SK-N-SH treated with all-trans-retinoic acid at 6 μM for 48 hours (cell line): Measurements from ENCODE around the gene SOX3.

Experiments
- ATAC-seq: fragments of 200-7000 bp; cut with Tn5 transposase; 3 replicates; pipeline ENCODE4 v1.9.1; 2020; ENCODE audit warnings: mild to moderate bottlenecking, moderate library complexity
- ARNTL ChIP-seq: fragments of 450-650 bp; formaldehyde crosslinking; IDR thresholded peaks from 2 replicates; pipeline ENCODE4 v1.5.0; 2020; ENCODE audit warnings: low read depth, mild to moderate bottlenecking, moderate library complexity, borderline replicate concordance
- BACH2 ChIP-seq: fragments of 250-450 bp; sonication (Bioruptor Pico); IDR thresholded peaks from 2 replicates; pipeline ENCODE4 v1.9.0; 2021; ENCODE audit warnings: mild to moderate bottlenecking, borderline replicate concordance
- CSDC2 ChIP-seq: fragments of 250-450 bp; sonication (Bioruptor Pico); IDR thresholded peaks from 2 replicates; pipeline ENCODE4 v1.5.0; 2020; ENCODE audit warnings: mild to moderate bottlenecking, moderate library complexity
- ESRRG ChIP-seq: fragments of 250-450 bp; sonication (Bioruptor Pico); IDR thresholded peaks from 2 replicates; pipeline ENCODE4 v1.6.1; 2021; ENCODE audit warnings: mild to moderate bottlenecking
- GLIS3 ChIP-seq: fragments of 250-450 bp; sonication (Bioruptor Pico); IDR thresholded peaks from 2 replicates; pipeline ENCODE4 v1.5.0; 2020; ENCODE audit warnings: mild to moderate bottlenecking, moderate library complexity
- ISL1 ChIP-seq: fragments of 250-450 bp; sonication (Bioruptor Pico); IDR thresholded peaks from 2 replicates; pipeline ENCODE4 v2.1.2; 2022; ENCODE audit warnings: mild to moderate bottlenecking, moderate library complexity
- OSR1 ChIP-seq: fragments of 250-450 bp; sonication (Bioruptor Pico); IDR thresholded peaks from 2 replicates; pipeline ENCODE4 v1.8.0; 2022; ENCODE audit warnings: moderate library complexity, mild to moderate bottlenecking, inconsistent platforms
- PPARA ChIP-seq: fragments of 250-450 bp; sonication (Bioruptor Pico); IDR thresholded peaks from 2 replicates; pipeline ENCODE4 v1.5.0; 2020; ENCODE audit warnings: mild to moderate bottlenecking, borderline replicate concordance
- RARB ChIP-seq: fragments of 250-450 bp; sonication (Bioruptor Pico); IDR thresholded peaks from 2 replicates; pipeline ENCODE4 v1.8.0; 2021; ENCODE audit warnings: mild to moderate bottlenecking, moderate library complexity
- SNAI2 ChIP-seq: fragments of 250-450 bp; sonication (Bioruptor Pico); IDR thresholded peaks from 2 replicates; pipeline ENCODE4 v1.5.0; 2020; ENCODE audit warnings: mild to moderate bottlenecking, moderate library complexity
- TCF4 ChIP-seq: fragments of 250-450 bp; sonication (Bioruptor Pico); IDR thresholded peaks from 2 replicates; pipeline ENCODE4 v1.8.0; 2021; ENCODE audit warnings: mild to moderate bottlenecking, moderate library complexity, borderline replicate concordance
- TOX ChIP-seq: fragments of 250-450 bp; sonication (Bioruptor Pico); IDR thresholded peaks from 2 replicates; pipeline ENCODE4 v1.8.0; 2021; ENCODE audit warnings: mild to moderate bottlenecking, moderate library complexity, borderline replicate concordance
- ZC3H10 ChIP-seq: fragments of 250-450 bp; sonication (Bioruptor Pico); IDR thresholded peaks from 2 replicates; pipeline ENCODE4 v1.5.1; 2021; ENCODE audit warnings: mild to moderate bottlenecking, moderate library complexity
- ZFP3 ChIP-seq: fragments of 250-450 bp; sonication (Bioruptor Pico); IDR thresholded peaks from 2 replicates; pipeline ENCODE4 v1.5.0; 2020; ENCODE audit warnings: mild to moderate bottlenecking, moderate library complexity
- ZFP30 ChIP-seq: fragments of 450-650 bp; formaldehyde crosslinking; IDR thresholded peaks from 2 replicates; pipeline ENCODE4 v1.5.0; 2022; ENCODE audit warnings: mild to moderate bottlenecking, moderate library complexity
- ZNF565 ChIP-seq: fragments of 450-650 bp; formaldehyde crosslinking; conservative IDR thresholded peaks from 2 replicates; pipeline ENCODE4 v1.5.0; 2020; ENCODE audit warnings: low read depth, mild to moderate bottlenecking, moderate library complexity
- ZNF8 ChIP-seq: fragments of 450-650 bp; formaldehyde crosslinking; IDR thresholded peaks from 2 replicates; pipeline ENCODE4 v1.5.0; 2020; ENCODE audit warnings: mild to moderate bottlenecking, moderate library complexity
- TF ChIP-seq, protein P1 (sequence below): fragments of 250-450 bp; sonication (Bioruptor Pico); IDR thresholded peaks from 2 replicates; pipeline ENCODE4 v1.8.0; 2020; ENCODE audit warnings: mild to moderate bottlenecking, moderate library complexity, borderline replicate concordance
- TF ChIP-seq, protein P2 (sequence below): fragments of 250-450 bp; sonication (Bioruptor Pico); IDR thresholded peaks from 2 replicates; pipeline ENCODE4 v1.8.0; 2021; ENCODE audit warnings: low read depth, mild to moderate bottlenecking, moderate library complexity, borderline replicate concordance
- TF ChIP-seq, protein P3 (sequence below): fragments of 250-450 bp; sonication (Bioruptor Pico); IDR thresholded peaks from 2 replicates; pipeline ENCODE4 v1.5.1; 2020; ENCODE audit warnings: low read depth, mild to moderate bottlenecking, moderate library complexity
- TF ChIP-seq, protein P4 (sequence below): fragments of 250-450 bp; sonication (Bioruptor Pico); IDR thresholded peaks from 2 replicates; pipeline ENCODE4 v1.5.0; 2020; ENCODE audit warnings: mild to moderate bottlenecking, moderate library complexity
- TF ChIP-seq, protein P5 (sequence below): fragments of 250-450 bp; sonication (Bioruptor Pico); IDR thresholded peaks from 2 replicates; pipeline ENCODE4 v1.5.1; 2021; ENCODE audit warnings: mild to moderate bottlenecking, moderate library complexity

The SOX3 gene

DNA sequence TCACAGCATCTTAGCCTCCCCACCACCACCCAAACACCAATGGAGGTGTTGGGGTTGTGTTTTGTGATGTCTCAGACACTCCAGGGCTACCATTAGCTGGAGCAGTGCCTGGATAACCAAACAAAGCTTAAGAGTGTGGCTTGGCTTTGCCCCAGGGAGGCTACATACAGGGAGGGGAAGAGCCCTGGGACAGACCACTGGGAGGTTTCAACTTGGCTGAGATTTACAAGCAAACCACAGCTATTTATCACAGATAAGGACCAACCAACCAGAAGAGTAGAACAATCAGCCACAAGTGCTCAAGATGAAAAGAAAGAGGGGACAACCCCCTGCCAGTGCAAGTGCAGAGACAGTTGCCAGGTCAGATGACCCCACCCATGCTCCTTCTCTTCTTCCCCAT lies 24.1 kb downstream of the SOX3 start:
- no peak for ATAC-seq
- TF ChIP-seq OSR1 (no peak), ZFP30 (CRISPR knock-in tag) (no peak), PPARA (CRISPR knock-in tag) (no peak), BACH2 (CRISPR knock-in tag) (no peak), ARNTL (CRISPR knock-in tag) (no peak), ZNF8 (CRISPR knock-in tag) (no peak)
- TF ChIP-seq, protein P1, sequence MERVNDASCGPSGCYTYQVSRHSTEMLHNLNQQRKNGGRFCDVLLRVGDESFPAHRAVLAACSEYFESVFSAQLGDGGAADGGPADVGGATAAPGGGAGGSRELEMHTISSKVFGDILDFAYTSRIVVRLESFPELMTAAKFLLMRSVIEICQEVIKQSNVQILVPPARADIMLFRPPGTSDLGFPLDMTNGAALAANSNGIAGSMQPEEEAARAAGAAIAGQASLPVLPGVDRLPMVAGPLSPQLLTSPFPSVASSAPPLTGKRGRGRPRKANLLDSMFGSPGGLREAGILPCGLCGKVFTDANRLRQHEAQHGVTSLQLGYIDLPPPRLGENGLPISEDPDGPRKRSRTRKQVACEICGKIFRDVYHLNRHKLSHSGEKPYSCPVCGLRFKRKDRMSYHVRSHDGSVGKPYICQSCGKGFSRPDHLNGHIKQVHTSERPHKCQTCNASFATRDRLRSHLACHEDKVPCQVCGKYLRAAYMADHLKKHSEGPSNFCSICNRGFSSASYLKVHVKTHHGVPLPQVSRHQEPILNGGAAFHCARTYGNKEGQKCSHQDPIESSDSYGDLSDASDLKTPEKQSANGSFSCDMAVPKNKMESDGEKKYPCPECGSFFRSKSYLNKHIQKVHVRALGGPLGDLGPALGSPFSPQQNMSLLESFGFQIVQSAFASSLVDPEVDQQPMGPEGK = no peak

DNA sequence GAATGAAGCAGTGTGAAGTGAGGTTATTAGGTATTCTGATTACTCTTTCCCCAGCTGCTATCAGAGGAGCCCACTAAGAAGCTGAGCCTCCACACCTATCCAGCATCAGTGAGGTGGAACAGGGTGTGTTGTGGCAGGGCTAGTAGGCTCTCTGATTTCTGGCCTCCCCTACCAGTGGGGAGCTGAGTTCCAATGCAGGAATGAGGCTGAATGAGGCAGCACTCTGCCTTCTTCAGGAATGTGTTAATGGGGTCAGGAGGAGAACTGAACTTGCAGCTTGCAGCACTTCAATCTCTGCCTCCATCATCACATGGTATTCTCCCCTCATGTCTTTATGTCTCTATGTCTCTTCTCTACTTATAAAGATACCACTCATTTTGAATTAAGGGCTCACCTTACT lies 26.9 kb downstream of the SOX3 start:
- ATAC-seq = no peak
- no peak for TF ChIP-seq ZFP30 (CRISPR knock-in tag)
- TF ChIP-seq RARB (CRISPR knock-in tag) = no peak
- no peak for TF ChIP-seq OSR1
- TF ChIP-seq, protein P2, sequence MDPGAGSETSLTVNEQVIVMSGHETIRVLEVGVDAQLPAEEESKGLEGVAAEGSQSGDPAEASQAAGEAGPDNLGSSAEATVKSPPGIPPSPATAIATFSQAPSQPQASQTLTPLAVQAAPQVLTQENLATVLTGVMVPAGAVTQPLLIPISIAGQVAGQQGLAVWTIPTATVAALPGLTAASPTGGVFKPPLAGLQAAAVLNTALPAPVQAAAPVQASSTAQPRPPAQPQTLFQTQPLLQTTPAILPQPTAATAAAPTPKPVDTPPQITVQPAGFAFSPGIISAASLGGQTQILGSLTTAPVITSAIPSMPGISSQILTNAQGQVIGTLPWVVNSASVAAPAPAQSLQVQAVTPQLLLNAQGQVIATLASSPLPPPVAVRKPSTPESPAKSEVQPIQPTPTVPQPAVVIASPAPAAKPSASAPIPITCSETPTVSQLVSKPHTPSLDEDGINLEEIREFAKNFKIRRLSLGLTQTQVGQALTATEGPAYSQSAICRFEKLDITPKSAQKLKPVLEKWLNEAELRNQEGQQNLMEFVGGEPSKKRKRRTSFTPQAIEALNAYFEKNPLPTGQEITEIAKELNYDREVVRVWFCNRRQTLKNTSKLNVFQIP (CRISPR knock-in tag) = no peak
- TF ChIP-seq, protein P1 = no peak
- no peak for TF ChIP-seq ARNTL (CRISPR knock-in tag)
- TF ChIP-seq PPARA (CRISPR knock-in tag) = no peak
- TF ChIP-seq ESRRG (CRISPR knock-in tag) = no peak
- TF ChIP-seq, protein P3, sequence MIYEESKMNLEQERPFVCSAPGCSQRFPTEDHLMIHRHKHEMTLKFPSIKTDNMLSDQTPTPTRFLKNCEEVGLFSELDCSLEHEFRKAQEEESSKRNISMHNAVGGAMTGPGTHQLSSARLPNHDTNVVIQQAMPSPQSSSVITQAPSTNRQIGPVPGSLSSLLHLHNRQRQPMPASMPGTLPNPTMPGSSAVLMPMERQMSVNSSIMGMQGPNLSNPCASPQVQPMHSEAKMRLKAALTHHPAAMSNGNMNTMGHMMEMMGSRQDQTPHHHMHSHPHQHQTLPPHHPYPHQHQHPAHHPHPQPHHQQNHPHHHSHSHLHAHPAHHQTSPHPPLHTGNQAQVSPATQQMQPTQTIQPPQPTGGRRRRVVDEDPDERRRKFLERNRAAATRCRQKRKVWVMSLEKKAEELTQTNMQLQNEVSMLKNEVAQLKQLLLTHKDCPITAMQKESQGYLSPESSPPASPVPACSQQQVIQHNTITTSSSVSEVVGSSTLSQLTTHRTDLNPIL (CRISPR knock-in tag) = no peak
- no peak for TF ChIP-seq GLIS3
- TF ChIP-seq TCF4 (CRISPR knock-in tag) = no peak
- TF ChIP-seq ISL1 (CRISPR knock-in tag) = no peak
- no peak for TF ChIP-seq ZNF565 (CRISPR knock-in tag)
- no peak for TF ChIP-seq ZFP3 (CRISPR knock-in tag)
- TF ChIP-seq, protein P4, sequence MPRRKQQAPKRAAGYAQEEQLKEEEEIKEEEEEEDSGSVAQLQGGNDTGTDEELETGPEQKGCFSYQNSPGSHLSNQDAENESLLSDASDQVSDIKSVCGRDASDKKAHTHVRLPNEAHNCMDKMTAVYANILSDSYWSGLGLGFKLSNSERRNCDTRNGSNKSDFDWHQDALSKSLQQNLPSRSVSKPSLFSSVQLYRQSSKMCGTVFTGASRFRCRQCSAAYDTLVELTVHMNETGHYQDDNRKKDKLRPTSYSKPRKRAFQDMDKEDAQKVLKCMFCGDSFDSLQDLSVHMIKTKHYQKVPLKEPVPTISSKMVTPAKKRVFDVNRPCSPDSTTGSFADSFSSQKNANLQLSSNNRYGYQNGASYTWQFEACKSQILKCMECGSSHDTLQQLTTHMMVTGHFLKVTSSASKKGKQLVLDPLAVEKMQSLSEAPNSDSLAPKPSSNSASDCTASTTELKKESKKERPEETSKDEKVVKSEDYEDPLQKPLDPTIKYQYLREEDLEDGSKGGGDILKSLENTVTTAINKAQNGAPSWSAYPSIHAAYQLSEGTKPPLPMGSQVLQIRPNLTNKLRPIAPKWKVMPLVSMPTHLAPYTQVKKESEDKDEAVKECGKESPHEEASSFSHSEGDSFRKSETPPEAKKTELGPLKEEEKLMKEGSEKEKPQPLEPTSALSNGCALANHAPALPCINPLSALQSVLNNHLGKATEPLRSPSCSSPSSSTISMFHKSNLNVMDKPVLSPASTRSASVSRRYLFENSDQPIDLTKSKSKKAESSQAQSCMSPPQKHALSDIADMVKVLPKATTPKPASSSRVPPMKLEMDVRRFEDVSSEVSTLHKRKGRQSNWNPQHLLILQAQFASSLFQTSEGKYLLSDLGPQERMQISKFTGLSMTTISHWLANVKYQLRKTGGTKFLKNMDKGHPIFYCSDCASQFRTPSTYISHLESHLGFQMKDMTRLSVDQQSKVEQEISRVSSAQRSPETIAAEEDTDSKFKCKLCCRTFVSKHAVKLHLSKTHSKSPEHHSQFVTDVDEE (CRISPR knock-in tag) = no peak
- no peak for TF ChIP-seq TOX (CRISPR knock-in tag)
- TF ChIP-seq, all 23 proteins: peak for 0

DNA sequence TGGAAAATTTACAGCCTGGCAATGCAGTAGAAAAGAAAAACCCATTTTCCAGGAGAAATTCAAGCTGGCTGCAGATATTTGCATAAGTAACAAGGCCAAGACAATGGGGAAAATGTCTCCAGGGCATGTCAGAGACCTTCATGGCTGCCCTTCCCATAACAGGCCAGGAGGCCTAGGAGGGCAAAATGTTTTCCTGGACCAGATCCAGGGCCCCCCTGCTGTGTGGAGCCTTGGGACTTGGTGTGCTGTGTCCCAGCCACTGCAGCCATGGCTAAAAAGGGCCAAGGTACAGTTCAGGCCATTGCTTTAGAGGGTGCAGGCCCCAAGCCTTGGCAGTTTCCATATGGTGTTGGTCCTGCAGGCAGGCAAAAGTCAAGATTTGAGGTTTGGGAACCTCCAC lies 29.8 kb downstream of the SOX3 start:
- TF ChIP-seq, protein P2 (CRISPR knock-in tag) = no peak
- TF ChIP-seq, protein P5, sequence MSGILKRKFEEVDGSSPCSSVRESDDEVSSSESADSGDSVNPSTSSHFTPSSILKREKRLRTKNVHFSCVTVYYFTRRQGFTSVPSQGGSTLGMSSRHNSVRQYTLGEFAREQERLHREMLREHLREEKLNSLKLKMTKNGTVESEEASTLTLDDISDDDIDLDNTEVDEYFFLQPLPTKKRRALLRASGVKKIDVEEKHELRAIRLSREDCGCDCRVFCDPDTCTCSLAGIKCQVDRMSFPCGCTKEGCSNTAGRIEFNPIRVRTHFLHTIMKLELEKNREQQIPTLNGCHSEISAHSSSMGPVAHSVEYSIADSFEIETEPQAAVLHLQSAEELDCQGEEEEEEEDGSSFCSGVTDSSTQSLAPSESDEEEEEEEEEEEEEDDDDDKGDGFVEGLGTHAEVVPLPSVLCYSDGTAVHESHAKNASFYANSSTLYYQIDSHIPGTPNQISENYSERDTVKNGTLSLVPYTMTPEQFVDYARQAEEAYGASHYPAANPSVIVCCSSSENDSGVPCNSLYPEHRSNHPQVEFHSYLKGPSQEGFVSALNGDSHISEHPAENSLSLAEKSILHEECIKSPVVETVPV (CRISPR knock-in tag) = no peak
- TF ChIP-seq ZC3H10 (CRISPR knock-in tag) (no peak), CSDC2 (CRISPR knock-in tag) (no peak), SNAI2 (no peak), ZFP3 (CRISPR knock-in tag) (no peak), ZFP30 (CRISPR knock-in tag) (no peak), ZNF565 (CRISPR knock-in tag) (no peak)
- TF ChIP-seq, protein P1 = no peak
- no peak for ATAC-seq
